Measurements from ENCODE around the gene AKAP13.

DNA sequence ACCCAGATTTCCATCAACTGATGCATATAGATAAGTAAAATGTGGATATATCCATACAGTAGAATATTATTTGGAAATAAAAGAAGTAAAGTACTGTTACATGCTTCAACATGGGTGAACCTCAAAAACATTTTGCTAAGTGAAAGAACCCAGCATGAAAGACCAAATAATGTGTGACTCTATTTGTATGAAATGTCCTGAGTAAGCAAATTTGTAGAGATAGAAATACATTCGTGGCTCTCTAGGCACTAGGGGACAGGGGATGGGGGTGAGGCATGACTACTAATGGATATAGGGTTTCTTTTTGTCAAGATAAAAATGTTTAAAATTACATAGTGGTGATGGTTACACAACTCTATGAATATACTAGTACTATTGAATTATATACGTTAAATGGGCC, 250.6 kb downstream of the AKAP13 start:
- TF ChIP-seq ZNF202 (tag by site-specific recombination; IDR thresholded peaks at IDR 0.05; ENCODE audit: borderline replicate concordance) (no peak), CTCF (tag by site-specific recombination; IDR thresholded peaks at IDR 0.05) (no peak), ATF2 (tag by site-specific recombination; IDR thresholded peaks at IDR 0.05; ENCODE audit: low read depth) (no peak)

All from HEK293 (cell line).